LoVo (cell line): ENCODE results near the gene TECPR1.

Experiments
- DNase-seq: peaks from one replicate; pipeline ENCODE4 v3.0.0-alpha.2; 2016; ENCODE audit warnings: low spot score

The TECPR1 gene

DNA sequence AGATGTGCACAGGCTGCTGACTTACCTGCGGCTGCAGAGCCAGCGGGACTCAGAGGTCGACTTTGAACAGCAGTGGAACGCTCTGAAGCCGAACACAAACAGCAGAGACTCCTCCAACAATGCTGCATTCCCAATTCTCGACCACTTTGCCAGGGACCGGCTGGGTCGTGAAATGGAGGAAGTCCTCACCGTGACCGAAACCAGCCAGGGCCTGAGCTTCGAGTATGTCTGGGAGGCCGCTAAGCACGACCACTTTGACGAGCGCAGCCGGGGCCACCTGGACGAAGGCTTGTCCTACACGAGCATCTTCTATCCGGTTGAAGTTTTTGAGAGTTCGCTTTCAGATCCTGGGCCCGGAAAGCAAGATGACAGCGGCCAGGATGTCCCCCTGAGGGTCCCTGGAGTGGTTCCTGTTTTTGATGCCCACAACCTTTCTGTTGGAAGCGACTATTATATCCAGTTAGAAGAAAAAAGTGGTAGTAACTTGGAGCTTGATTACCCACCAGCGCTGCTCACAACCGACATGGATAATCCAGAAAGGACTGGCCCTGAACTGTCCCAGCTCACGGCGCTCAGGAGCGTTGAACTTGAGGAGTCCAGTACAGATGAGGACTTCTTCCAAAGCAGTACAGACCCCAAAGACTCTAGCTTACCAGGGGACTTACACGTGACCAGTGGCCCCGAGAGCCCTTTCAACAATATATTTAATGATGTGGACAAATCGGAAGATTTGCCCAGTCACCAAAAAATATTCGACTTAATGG is 60.2 kb downstream of the TECPR1 start:
- DNase-seq, result no peak

DNA sequence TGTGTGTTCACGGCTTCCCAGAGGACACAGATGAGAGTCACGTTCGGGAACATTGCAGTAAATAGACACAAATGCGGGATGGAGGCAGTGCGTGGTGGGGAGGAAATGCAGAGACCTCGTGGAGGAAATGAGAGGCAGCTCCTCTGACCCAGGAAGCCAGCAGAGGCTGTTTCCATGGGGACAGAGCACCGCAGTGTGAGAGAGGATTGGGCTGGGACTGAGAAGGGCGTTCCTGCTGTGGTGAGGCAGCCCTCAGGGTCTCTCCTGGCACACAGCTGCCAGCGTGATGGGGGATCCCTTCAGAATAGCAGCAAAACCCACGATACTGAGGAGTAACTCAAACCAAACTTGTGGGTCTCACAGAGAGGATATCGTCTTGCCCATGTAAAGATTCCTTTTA is 62.5 kb downstream of the TECPR1 start:
- DNase-seq, result no peak

DNA sequence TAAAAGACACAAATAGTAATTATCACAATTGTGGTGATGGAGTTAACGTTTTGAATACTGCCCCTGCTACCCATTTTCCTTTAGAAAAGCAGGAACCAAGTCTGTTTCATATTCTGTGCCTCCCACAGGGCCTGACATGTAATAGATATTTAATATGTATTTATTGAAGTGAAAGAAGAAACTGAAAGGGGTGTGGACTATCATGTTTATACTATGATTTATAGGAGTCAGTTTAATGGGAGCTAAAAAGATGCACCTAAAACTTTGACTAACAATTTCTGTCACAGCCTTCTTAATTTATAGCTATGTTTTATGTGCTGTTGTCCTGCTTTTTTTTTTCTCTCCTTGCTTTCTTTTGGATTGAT is 64.9 kb downstream of the TECPR1 start:
- no peak for DNase-seq

DNA sequence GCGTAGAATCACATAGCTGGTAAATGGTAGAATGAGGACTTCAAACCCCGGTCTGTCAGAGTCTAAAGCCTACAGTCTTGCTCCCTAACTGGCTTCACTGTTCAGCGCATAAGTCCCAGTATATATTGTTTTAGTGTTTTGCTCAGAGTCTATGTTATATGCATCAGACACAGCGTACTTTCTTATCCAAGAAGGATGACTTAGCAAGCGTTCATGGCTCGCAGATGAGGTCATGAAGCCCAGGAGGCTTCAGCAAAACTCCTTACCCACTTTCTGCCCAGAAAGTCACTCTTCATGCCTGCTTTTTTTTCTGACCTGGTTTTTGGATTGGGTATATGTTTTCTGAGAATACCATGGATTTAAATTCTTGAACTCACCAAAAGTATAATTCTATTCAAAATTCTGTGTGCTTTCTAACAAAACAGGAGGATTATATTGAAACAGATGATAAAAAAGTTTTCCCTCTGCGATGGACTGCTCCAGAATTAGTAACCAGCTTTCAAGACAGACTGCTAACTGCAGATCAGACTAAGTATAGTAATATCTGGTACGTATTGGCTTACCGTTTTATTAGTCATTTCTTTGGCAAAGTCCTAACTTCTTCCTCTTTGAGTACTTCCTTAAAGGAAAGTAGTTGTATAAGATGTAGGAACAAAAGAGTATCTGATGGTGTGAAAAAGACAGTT is 65.4 kb downstream of the TECPR1 start:
- DNase-seq, result no peak

DNA sequence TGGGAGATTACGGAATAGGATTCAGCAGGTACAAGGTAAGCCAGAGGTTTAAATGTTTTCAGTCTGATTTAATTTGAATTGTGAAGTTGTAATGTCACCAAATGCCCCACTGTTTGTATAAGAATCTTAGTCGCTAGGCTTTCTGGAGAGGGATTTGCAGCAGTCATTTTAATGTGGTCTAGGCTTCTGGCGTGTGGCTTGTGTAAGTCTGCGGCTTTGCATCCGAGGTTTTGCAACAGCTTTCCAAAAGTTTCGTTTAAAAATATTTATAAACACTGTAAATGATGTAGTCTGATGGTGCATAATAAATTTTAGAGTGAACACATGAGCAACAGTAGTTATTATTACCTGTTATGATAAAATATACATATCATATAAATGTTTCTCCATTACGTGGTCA is 66.9 kb downstream of the TECPR1 start:
- DNase-seq, result no peak

DNA sequence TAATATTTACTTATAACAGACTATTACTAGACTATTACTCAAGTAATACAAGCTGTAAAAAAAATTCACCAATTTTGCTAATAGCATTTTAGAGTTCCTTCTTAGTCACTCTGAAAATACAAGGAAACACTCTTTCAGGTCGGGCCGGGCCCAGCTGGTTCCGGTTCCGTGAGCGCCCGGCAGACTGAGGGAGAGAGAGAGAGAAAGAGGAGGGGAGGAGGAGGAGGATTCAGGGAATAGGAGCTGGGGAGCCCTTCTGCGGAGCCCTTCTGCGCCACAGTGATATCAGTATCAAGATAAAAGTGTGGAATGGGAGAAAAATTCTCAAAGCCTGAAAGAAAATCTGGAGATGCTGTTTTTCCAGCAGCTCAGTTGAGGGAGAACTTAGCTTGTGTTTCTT is 71.3 kb downstream of the TECPR1 start:
- no peak for DNase-seq

DNA sequence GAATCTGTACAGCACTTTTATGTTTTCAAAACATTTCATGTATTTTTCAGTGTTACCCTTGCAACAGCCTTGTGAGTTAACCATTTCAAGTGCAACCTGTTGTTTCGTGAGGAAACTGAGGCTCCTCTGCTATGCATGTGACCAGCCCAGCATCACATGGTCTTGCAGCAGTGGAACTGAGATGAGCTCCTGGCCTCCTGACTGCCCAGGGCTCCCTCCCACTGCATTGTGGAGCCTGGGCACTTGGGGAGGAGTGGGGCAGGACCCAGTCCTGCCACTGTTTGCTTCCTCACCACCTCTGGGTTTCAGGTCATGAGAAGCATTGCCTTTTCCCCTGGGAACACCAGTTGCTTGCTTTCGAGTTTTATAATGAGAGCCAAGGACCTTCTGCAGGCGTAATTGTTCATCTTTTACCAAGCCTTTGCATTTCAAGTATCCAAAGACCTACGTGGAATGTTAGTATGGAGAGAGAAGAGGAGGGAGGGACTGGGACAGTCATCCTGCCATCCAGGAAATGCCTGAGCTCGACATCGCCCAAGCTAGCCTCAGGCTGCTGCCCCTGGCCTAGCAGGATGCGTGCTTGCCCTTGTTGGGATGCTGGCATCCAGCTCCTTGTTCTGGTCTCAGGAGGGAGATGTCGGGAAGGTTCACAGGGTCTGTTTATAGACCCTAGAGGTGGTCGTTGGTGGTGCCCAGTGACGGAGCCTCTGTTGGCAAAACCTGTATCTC is 73.1 kb downstream of the TECPR1 start:
- DNase-seq, result no peak

DNA sequence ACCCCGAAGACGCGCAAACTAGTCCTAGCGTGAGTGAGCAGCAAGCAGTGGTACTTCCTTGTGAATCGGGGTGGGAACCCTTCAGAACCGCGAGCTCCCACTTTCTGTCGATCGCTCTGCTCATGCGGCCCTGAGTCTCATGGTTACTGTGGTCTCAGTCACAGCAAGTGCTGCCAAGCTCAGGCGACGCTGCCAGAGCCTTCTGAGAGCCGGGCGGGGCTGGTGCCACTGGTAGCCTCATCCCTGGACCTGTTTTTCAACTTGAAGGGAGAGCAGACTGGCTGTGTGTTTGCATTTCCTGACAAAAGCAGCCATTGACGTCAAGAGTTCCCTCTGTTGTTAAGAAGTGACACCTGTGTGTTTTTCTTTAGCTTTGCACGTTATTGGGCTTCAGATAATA is 73.7 kb downstream of the TECPR1 start:
- DNase-seq, result peak; percentile 34

DNA sequence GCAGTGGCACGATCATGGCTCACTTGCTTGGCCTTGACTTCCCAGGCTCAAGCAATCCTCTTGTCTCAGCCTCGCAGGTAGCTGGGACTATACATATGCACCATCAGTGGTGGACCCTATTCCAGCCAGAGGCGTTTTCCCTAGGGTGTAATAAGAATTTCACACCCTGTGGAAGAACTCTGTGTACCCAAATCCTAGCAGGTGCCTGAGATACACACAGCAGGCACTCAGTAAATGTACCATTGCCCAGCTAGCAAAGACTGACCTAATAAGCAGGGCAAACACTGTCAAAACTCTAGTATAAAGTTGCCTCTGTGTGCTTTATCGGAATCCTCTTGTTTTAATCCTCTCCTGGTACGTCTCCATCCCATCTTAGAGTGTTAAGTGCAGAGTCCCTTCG is 74.5 kb downstream of the TECPR1 start:
- DNase-seq, result no peak

DNA sequence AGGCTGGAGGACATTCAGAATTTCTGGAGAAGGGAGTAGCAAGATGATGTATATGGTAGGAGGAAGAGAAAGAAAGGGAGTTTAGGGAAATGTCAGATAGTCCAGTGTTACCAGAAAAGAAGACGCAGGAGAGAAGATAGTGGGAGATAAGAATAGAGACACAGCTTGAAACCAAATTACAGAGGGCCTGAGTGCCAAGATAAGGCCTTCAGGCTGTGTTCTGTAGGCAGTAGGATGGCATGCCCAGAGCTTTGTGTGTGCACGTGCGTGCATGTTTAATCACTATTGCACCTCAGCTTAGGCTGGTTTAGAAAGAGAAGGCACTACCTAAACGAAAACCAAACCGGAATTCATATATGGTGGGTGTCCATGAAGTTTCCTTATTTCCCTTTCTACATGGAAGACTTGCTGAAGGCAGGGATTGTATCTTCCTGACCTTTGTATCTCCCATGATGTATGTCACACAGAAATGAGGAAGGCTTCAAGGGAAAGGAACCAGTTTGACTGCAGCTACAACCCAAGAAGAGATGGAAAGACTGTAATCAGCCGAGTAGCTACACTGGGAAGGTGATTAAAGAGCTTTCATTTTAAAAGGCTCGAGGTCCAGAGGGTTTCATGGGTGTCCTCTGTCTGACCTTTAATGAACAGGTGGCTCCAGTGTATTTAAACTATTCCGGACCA is 76.6 kb downstream of the TECPR1 start:
- DNase-seq, result no peak

DNA sequence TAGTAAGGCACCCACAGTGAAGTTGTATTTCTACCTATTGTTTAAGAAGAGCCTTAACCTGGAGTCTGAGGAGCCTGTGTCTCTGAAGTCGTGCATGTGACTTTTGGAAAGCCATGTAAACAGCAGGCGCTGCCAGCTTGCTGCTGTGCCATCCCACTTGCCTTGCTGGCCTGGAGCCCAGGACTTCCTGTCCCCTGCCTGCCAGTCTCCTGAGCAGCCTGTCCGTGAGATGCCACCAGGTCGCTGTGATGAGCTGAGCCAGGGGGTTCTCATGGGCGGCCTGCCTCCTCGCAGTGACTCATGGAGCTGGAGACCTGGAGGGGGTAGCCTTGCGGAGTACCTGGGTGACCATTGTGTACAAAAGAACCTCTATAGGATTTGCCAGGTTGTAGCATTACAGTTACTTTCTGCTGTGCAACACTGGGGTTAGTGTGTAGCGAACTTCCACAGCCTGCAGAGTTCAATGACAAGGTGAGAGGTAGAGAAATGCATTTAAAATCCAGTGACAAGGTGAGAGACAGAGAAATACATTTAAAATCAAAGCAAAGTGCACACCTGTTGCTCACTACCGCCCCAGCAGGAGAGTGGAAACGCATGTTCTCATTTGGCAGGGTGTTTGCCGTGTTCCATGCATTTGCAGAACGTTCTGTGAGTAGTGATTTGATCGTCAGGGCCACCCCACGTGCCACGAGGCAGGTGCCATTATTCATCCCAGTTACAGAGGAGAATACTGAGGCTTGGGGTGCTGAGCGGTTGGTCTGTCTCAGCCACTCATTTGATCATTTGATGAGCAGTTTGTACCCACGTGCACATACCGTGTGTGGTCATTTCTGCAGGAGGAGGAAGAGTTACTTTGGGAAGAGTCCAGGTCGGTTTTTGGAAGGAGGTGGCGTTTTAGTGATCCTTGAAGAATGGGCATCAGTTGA is 77.4 kb downstream of the TECPR1 start:
- no peak for DNase-seq

DNA sequence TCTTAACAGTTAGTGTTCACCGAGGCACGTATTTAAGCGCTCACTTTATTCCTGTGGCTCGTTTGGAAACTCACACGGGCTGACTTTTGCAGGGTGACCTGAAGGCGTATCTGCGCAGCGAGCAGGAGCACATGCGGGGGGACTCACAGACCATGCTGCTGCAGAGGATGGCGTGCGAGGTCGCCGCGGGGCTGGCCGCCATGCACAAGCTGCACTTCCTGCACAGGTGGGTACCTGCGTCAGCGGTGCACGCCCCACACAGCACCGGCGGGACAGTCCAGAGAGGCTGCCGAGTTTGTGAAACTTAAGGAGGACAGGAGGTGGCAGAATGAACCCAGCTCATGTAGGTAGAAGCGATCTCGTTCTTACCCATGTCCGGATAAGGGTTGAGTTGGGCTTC is 80.6 kb downstream of the TECPR1 start:
- DNase-seq, result no peak

DNA sequence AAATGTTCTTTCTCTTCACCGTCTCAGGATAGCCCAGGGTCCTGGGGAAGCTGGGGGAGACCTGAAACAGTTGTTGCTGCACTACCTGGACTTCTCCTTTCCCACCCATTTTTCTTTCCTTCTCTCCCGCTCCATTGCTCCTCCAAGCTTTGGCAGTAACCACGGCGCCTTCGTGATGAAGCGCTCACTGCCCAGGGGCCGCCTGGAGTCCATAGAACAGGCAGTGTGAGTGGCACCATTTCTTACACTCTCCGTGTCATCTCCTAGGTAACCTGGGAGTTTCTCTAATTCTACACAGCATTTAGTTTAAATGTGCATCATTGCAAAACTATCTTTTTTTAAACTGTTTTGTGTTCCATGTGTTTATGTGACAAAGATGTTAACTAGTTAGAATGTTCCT is 81.1 kb downstream of the TECPR1 start:
- DNase-seq, result no peak

DNA sequence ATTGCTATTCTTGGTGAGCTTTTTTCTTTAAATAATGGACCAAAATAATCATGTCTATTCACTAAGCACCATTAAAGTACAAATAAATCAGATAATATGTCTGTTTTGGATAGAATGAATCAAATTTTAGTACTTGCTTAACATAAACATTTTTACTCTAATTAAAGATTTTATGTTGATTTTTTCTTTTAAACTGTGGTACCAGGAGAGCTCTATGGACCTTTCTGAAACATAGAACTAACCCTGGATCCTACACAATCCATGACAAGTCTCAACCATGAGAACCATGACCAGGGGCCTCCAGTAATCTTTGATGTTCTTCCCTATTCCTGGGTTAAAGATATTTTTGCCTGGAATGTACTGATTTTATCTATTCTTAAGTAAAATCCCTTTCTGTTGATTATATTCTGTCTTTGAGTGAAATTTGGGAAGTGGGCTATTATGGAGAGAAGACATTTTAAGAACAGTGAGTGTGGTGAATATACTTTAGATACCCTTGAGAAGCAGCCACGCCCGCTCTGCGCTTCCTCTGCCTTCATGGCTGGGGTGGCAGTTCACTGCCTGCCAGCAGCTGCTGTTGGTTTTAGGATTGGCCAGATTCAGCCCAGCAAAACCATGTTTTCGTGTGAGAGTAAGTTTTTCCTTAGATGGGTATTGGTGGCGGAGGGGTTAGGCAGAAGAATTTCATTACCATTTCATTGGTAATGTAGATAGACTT is 83.0 kb downstream of the TECPR1 start:
- no peak for DNase-seq

DNA sequence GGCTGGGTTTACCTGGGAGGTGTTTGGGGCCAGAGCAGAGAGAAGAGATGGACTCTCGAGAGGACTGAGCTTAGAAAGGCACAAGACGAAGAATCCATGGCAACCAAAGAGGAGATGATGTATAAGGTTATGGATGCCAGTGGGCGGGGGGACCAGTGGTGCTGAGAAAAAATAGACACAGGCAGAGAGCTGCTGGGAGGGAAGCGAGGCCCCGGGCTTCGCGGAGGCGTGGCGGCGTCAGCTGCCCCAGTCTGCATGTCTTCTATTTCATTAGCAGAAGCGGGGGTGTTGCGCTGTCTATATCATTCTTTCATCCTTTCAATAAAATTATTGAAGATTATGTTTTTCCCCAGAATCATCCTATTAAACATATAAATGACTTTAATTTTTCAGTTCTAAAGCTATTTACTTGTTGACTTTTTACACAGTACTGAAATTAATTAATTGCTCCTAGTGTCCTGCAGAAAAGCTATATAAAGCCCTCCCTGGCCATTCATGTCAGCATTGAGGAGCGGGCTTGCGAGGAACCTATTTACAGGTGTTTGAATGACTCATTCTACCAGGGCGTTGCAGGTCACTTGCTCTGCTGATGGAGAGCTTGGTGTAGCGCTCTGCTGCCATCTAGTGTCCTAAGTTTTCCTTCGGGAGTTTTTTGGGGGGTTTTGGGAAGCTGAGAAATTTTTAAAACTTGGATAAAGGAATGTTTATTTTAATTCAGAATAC is 83.7 kb downstream of the TECPR1 start:
- DNase-seq, result peak; percentile 84

DNA sequence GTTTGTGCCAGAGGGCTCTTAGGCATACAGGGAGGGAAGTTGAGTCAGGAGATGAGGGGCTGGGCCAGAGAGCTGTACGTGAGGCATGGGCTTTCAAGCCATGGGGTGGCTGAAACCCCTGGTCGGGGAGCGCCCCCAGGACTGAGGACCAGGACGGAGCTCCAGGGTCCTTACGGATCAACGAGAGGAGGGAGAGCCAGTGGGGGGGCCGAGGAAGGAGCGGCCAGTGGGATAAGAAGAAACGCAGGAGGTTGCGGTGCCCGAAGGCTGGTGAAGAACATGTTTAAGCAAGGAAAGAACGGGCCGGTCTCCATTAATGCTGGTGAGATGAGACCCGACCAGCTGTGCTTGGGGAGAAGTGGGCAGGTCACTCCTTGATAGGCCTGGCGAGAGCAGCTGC is 84.4 kb downstream of the TECPR1 start:
- no peak for DNase-seq

DNA sequence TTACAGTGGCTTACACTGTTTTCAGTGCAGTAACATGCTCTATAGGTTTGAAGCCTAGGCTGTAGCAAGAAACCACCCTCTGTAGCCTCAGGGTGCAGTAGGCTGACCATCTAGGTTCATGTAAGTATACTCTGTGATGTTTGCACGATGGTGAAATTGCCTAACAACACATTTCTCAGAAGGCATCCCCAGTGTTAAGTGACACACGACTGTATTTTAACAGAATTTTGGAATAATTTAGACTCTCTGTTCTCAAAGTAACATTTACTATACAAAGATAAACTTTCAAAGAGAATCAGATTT is 85.4 kb downstream of the TECPR1 start:
- DNase-seq, result no peak

DNA sequence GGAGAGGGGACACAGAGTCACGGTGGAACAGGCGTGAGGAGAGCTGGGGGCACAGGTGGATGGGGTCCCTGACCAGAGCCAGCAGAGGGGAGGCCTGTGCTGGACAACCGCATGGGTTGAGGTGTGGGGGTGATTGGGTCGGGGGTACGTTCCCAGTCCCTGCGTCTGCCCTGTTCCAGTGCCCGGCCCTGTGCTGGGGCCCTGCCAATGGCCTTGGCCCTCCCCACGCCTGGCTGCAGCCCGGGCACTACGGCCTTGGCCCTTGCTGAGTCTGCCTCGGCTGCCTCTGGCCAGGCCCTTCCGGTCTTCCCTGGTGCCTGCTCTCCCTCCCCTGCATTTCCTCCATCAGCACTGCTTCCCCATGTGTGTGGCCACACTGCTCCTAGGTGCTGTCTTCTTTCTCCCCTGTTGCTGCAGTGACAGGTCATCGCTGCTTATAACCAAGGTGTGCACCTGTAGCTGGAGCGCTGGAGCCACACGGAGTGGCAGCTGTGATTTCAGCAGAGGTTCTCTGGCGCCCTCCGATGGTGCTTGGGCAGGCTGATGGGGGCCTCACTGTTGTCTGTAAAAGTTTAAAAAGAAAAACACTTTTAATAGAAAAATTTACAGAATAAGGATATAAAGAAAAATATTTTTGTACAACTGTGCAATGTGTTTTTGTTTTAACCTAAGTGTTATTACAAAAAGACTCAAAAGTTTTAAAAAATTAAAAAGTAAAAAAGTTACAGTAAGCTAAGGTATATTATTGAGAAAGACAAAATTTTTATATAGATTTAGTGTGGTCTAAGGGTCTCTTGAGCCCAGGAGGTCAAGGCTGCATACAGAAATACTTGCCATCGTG is 86.0 kb downstream of the TECPR1 start:
- DNase-seq, result peak; percentile 16
